Suprapubic skin (tissue), 4 donors: Measurements from ENCODE around the gene WNT11.

ENCODE experiments used
- EP300 ChIP-seq: sonication (generic); formaldehyde crosslinking; IDR thresholded peaks from one replicate; pipeline ENCODE4 v1.6.1; 2017; ENCODE audit warnings: antibody characterized with exemption
- POLR2AphosphoS5 ChIP-seq, 3 donors: sonication (generic); formaldehyde crosslinking; IDR thresholded peaks; one replicate each; pipeline ENCODE4 v1.6.1; 2017; ENCODE audit warnings: antibody characterized with exemption in 3 of 3
- TF ChIP-seq, protein P1 (sequence below), 2 donors: fragments of 200-600 bp in 1 of 2; fragments of 450-650 bp in 1 of 2; sonication (generic) in 1 of 2; IDR thresholded peaks; one replicate each; pipeline ENCODE4 v1.5.1; 2016 to 2019; ENCODE audit warnings: antibody characterized with exemption in 2 of 2, mild to moderate bottlenecking in 1 of 2, moderate library complexity in 1 of 2

GRCh38 chr11:76234416-76235232 is 28.3 kb upstream of the WNT11 start:
- TF ChIP-seq, protein P1, sequence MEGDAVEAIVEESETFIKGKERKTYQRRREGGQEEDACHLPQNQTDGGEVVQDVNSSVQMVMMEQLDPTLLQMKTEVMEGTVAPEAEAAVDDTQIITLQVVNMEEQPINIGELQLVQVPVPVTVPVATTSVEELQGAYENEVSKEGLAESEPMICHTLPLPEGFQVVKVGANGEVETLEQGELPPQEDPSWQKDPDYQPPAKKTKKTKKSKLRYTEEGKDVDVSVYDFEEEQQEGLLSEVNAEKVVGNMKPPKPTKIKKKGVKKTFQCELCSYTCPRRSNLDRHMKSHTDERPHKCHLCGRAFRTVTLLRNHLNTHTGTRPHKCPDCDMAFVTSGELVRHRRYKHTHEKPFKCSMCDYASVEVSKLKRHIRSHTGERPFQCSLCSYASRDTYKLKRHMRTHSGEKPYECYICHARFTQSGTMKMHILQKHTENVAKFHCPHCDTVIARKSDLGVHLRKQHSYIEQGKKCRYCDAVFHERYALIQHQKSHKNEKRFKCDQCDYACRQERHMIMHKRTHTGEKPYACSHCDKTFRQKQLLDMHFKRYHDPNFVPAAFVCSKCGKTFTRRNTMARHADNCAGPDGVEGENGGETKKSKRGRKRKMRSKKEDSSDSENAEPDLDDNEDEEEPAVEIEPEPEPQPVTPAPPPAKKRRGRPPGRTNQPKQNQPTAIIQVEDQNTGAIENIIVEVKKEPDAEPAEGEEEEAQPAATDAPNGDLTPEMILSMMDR (IDR thresholded peaks at IDR 0.05): no peak
- TF ChIP-seq POLR2AphosphoS5 (IDR thresholded peaks at IDR 0.05): no peak
- no peak for TF ChIP-seq EP300
